HPDE6-E6E7 (cell line): ENCODE measurements around the gene HLA-DOB.
A peak's percentile ranks its signal among the peaks of the same experiment; 100 is the strongest.

Experiments
- DNase-seq: peaks from one replicate; pipeline ENCODE4 v3.0.0; 2011; ENCODE audit warnings: missing footprints; ENCODE audit errors: extremely low spot score

Gene HLA-DOB

GRCh38 chr6:32816746-32817204 lies at the start of gene HLA-DOB:
Gene HLA-DOB (minus strand): TSS chr6:32817002. CDS start chr6:32816951, 51 bp downstream.
- DNase-seq: peak; percentile 85

DNA sequence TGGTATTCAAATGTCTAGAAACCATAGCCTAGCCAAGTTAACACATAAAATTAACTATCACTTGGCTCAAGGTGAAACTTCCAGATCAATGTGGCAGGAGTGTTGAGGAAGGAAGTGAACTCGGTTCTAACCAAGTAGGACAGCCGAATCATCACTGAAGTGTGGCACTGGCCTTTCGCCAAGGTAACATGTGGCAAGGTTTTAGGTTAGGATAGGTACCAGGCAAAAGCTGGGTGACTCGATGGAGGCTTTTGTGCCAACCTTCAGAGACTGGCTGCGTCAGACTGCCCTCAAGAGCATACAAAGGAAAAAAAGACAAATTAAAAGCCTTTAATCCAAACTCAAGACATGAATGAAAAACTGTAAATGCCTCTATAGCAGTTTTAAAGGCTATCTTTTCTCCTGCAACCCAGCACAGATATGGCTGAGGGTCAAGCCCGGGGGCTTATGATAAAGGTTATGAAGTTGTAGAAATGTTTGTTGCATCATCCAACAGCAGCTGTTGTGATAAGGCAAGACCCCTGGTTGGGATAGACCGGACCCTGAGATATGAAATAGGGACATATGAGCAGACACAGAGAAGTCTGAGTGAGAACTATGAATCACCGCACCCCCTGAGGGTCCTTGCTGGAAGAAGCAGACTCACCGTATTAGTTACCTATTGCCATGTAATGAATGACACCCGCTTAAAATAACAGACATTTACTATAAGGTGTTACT lies 49.1 kb upstream of the HLA-DOB start:
- no peak for DNase-seq

DNA sequence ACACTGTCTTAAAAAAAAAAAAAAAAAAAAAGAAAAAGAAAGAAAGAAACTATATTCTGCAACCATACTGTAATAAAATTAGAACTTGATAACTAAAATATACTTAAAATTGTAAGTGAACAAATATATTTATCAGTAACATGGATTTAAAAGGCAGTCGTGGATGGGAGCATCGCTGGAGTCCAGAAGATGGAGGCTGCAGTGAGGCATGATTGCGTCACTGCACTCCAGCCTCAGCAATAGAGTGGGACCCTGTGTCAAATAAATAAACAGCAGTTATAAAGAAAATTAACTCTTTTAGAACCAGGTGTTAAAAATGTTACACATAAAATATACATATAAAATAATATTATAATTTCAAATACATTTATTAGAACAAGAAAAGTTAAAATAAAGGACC lies 45.9 kb upstream of the HLA-DOB start:
- DNase-seq: no peak

DNA sequence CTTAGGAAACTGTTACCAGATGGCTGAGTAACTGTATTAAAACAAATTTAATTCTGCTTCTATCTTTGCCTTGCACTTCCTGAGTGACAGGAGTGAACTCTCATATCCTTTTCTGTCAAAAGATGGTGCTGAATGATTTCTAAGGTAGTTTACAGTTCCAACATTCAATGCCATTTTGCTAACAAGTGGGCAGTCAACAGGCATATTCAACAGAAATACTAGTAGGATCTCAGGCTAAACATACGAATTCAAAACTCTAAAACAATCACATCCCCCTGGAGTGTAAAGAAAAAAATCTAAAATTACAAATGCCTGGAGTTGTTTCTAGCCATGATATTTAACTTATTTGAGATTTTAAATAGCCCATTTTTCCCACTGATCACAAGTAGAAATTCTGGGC lies 43.9 kb upstream of the HLA-DOB start:
- no peak for DNase-seq

- DNase-seq: no peak
Measured at GRCh38 chr6:32858194-32858593, 41.4 kb upstream of the HLA-DOB start.

DNA sequence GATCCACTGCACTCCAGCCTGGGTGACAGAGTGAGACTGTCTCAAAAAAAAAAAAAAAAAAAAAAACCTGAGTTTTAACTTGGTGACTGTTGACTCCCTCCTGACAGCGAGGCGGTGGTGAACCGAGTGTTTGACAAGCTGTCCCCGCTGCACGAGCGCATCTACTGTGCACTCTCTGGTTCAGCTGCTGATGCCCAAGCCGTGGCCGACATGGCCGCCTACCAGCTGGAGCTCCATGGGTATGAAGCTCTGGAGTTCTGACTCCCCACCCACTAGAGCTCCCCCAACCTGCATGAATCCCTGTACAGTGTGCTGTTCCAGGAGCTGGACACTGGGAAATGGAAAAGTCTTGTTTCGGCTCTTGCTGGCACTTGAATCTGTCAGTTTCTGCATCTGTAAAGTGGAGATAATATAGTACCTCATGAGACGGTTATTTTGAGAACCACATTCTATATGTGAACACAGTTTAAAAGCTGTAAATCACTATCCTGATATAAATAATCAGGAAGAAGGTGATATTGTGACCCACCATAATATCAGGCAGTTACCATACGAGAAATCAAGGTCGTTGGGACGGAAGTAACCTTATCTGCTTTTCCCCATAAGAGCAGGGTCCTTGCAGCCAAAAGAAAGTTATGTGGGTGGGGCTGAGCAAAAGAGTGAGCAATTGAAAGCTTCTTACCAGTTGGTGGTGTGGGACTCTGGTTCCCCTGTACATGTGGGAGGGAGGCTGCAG lies 40.5 kb upstream of the HLA-DOB start:
- no peak for DNase-seq

GRCh38 chr6:32855467-32856174 lies 38.8 kb upstream of the HLA-DOB start:
- DNase-seq: no peak

GRCh38 chr6:32854376-32855178 lies 37.8 kb upstream of the HLA-DOB start:
- DNase-seq: no peak

DNA sequence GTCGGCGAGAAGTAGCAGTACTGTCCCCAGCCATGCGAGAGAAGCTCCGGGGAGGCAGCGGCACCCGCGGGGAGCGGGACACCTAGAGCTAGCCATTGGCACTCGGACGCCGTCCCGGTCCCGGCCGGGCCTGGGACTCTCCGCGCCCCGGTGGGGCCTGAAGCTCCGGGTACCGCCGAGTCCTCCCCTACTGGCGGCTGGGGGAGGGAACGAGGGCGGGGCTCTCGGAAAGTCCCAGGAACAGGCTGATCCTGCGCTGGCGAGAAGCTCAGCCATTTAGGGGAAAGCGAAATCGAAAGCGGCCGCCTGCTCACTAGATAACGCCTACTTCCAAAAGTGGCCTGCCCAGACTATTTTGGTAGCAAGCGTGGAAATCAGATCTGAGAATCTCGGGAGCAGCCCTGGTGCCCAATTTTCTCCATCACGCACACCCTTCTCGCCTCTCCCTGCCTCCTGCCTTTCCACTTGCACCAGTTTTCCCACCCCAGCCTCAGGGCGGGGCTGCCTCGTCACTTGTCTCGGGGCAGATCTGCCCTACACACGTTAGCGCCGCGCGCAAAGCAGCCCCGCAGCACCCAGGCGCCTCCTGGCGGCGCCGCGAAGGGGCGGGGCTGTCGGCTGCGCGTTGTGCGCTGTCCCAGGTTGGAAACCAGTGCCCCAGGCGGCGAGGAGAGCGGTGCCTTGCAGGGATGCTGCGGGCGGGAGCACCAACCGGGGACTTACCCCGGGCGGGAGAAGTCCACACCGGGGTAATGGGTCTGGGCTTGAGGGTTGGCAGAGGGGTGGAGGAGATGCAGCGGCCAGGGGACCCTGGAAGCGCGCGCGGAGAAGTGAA lies 37.0 kb upstream of the HLA-DOB start, which contains the start of the genes PSMB9 and TAP1:
TSS of gene PSMB9 (plus strand) at position 652 of the 835 bp plus-strand sequence. CDS start at position 690, 38 bp downstream.
TSS of gene TAP1 (minus strand) at position 164 of the 835 bp plus-strand sequence. CDS start at position 96, 68 bp downstream.
- peak; percentile 91 for DNase-seq

GRCh38 chr6:32852844-32853540 lies 36.2 kb upstream of the HLA-DOB start:
- no peak for DNase-seq

DNA sequence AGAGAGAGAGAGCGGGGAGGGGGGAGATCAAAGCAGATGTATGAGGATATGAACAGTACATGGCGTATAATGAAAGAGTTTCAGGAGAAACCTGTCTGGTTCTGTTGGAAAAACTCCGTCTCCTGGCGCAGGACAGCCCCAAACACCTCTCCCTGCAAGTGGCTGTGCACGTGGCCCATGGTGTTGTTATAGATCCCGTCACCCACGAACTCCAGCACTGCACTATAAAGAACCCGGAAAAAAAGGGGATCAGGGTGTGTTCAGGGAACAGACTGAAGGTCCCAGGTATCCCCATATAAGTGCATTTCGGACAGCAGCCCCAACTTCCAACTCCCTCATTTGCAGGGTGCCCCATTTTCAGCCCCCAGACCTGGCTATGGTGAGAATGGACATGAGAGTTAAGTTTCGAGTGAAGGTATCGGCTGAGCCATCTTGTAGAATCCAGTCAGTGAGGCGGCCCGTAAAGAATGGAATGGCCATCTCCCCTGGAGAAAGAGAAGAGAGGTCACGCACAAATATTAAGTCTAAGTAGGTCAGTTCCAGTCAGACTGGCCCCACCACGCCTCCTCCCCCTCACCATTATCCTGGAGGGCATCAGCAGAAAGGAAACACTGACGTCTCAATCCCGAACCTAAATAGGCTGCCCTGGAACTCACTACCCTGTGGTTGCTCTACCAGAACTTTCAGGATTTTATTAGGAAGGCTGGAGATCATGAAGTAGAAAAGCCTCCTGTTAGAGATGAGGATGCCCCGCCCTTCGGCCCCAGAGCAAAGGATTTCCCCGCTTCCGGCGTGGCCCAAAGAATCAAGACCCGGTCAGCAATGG lies 35.4 kb upstream of the HLA-DOB start:
- no peak for DNase-seq

- DNase-seq: no peak
Measured at GRCh38 chr6:32851025-32851424, 34.2 kb upstream of the HLA-DOB start.

GRCh38 chr6:32849126-32849525 lies 32.3 kb upstream of the HLA-DOB start:
- DNase-seq: no peak

- no peak for DNase-seq
Measured at GRCh38 chr6:32847795-32848194, 31.0 kb upstream of the HLA-DOB start.

DNA sequence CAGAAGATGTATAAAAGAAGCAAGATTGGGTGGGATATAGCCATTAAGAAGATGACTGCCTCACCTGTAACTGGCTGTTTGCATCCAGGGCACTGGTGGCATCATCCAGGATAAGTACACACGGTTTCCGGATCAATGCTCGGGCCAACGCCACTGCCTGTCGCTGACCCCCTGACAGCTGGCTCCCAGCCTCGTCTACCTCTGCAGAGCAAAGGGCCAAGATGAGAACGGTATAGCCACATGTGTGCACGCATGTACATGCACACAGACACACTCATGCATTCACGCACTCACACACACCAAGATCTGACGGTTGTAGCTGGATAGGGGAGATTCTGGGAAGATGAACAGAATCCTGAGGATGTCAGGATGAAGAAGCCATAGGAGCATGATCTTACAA lies 30.2 kb upstream of the HLA-DOB start:
- no peak for DNase-seq

- no peak for DNase-seq
Measured at GRCh38 chr6:32845384-32845884, 28.6 kb upstream of the HLA-DOB start.

GRCh38 chr6:32844839-32845383 lies 28.1 kb upstream of the HLA-DOB start:
- DNase-seq: no peak
